ENCODE measurements around the gene NELL2. TPM values are rescaled to one million over a fixed set of nuclear protein-coding genes. Genes with fewer than 3 reads are reported as not detected.

NELL2 gene
- total RNA-seq, 4 donors from 2014 or later: 4.7 to 20.5 (median 9.3) TPM

DNA sequence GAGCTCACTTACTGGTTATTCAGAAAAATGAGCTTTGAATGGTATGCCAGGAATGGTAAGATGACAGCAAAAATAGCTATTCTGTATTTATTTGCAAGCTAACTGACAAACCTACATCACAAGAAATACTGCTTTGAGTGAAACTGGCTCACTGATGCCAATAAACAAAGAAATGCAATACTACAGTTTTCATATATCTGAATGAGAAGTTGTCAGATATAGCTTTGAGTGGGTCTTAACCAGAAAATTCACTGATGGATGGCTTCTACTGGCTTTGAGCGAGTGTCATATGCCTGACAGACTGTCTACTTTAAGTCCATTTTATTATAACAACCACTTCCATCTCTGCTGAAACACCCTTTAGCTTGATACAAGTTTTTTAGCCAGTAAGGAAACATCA lies 330.1 kb downstream of the NELL2 start:
- WGBS: 75% methylated on average over 1 of the region's 1 CpG
- H3K9me3 ChIP-seq: no peaks in the 10 kb centered on the region
- H3K4me3 ChIP-seq: no peak overlapping the region
- no peaks in the 10 kb centered on the region for H3K27me3 ChIP-seq
- DNase-seq (ENCODE audit: low spot score in 2 of 2): no peak
- H3K4me1 ChIP-seq: no peaks in the 10 kb centered on the region
- TF ChIP-seq POLR2AphosphoS5 (IDR thresholded peaks at IDR 0.05): no peak
- no peak for TF ChIP-seq POLR2A (IDR thresholded peaks at IDR 0.05)
- TF ChIP-seq, protein P1, sequence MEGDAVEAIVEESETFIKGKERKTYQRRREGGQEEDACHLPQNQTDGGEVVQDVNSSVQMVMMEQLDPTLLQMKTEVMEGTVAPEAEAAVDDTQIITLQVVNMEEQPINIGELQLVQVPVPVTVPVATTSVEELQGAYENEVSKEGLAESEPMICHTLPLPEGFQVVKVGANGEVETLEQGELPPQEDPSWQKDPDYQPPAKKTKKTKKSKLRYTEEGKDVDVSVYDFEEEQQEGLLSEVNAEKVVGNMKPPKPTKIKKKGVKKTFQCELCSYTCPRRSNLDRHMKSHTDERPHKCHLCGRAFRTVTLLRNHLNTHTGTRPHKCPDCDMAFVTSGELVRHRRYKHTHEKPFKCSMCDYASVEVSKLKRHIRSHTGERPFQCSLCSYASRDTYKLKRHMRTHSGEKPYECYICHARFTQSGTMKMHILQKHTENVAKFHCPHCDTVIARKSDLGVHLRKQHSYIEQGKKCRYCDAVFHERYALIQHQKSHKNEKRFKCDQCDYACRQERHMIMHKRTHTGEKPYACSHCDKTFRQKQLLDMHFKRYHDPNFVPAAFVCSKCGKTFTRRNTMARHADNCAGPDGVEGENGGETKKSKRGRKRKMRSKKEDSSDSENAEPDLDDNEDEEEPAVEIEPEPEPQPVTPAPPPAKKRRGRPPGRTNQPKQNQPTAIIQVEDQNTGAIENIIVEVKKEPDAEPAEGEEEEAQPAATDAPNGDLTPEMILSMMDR (IDR thresholded peaks at IDR 0.05): no peak
- TF ChIP-seq EP300 (IDR thresholded peaks at IDR 0.05): no peak
- H3K27ac ChIP-seq: no peak overlapping the region
- no peaks in the 10 kb centered on the region for H3K36me3 ChIP-seq

DNA sequence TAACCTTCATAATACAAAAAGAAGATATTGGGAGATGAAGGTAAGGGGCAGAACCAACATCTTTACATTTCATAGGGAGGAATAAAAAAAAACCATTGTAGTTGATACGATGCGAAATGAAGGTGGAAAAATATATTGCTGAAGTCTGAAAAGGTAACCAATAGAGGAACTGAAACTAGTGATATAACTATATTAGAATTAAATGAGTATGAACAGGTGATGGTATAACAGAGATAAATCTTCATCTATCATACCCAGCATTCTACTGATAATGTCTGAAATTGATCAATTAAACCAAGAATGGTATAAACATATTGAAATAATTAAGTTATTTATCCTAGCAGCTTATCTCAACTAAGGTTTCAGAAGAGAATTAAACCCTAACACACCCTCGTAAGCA lies 332.1 kb downstream of the NELL2 start:
- Histone ChIP-seq H3K27me3 (no peaks in the 10 kb centered on the region), H3K4me1 (no peaks in the 10 kb centered on the region), H3K9me3 (no peaks in the 10 kb centered on the region), H3K36me3 (no peaks in the 10 kb centered on the region), H3K27ac (no peak overlapping the region), H3K4me3 (no peak overlapping the region)
- TF ChIP-seq POLR2AphosphoS5 (IDR thresholded peaks at IDR 0.05): no peak
- no peak for DNase-seq (ENCODE audit: low spot score in 2 of 2)
- WGBS: 84% methylated on average over 3 of the region's 3 CpGs

DNA sequence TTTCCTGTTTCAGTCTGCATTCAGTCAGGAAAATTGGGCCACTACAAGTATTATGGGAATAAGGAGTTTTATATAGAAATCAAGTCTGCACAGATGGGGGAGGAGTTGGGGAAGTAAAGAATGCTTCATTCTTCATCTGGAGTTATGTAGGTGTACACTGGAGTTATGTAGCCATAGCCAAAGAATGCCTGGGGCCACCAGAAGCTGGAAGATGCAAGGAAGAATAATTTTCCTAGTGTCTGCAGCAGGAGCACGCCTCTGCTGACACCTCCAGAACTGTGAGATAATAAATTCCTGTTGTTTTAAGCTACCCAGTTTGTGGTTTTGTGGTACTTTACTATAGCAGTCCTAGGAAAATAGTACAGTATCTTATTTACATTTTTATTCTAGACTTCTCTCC lies 333.4 kb downstream of the NELL2 start:
- WGBS: 42% methylated on average over 1 of the region's 1 CpG
- H3K36me3 ChIP-seq: no peaks in the 10 kb centered on the region
- TF ChIP-seq POLR2A (IDR thresholded peaks at IDR 0.05) (no peak), EP300 (IDR thresholded peaks at IDR 0.05) (no peak), POLR2AphosphoS5 (IDR thresholded peaks at IDR 0.05) (no peak)
- TF ChIP-seq, protein P1 (IDR thresholded peaks at IDR 0.05): no peak

DNA sequence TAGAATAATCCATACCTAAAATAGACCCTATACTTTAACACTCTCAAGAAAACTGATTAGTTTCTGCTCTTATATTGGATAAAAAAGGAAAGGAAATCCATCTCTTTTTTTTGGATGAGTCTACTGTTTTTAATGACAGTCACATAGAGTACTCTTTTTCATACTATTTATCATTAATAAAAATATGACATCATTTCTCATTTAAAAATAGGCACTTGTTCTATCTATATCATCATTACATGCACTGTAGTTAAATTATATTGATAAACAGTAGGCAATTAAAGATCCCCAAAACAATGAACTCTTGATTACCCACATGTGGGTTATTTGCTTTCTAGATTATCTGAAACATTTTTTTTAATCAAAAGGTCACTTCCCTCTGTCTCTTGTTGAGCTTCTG lies 338.8 kb downstream of the NELL2 start:
- TF ChIP-seq POLR2A (IDR thresholded peaks at IDR 0.05) (no peak), EP300 (IDR thresholded peaks at IDR 0.05) (no peak), POLR2AphosphoS5 (IDR thresholded peaks at IDR 0.05) (no peak)
- TF ChIP-seq, protein P1 (IDR thresholded peaks at IDR 0.05): no peak
- H3K36me3 ChIP-seq: no peaks in the 10 kb centered on the region
- no peak overlapping the region for H3K4me3 ChIP-seq
- H3K27ac ChIP-seq: no peak overlapping the region
- no peaks in the 10 kb centered on the region for H3K27me3 ChIP-seq
- no peaks in the 10 kb centered on the region for H3K9me3 ChIP-seq
- no peaks in the 10 kb centered on the region for H3K4me1 ChIP-seq
- DNase-seq (ENCODE audit: low spot score in 2 of 2): no peak

More for the DNA sequence above, 333.4 kb downstream of the NELL2 start:
- Histone ChIP-seq H3K27ac (no peak overlapping the region), H3K4me1 (no peaks in the 10 kb centered on the region), H3K9me3 (no peaks in the 10 kb centered on the region), H3K27me3 (no peaks in the 10 kb centered on the region), H3K4me3 (no peak overlapping the region)
- no peak for DNase-seq (ENCODE audit: low spot score in 2 of 2)

DNA sequence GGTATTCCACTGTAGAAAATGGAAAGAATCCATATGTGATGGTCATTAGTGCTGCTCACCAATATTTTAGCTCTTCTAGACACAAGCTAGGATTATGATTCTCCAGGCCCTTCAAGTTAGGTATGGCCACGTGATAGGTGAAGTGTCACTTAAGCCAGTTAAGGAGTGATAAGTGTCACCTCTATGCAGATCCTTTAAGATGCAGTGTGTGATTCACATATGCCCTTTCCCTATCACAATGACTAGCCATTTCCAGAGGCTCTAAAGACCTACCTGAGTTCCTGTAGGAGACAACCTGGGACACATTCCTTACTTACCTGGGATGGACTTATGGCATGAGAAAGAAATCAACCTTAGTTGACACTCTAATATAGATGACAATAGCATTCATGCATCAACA lies 343.2 kb downstream of the NELL2 start:
- Histone ChIP-seq H3K9me3 (no peaks in the 10 kb centered on the region), H3K4me1 (no peaks in the 10 kb centered on the region), H3K36me3 (no peaks in the 10 kb centered on the region), H3K27ac (no peak overlapping the region), H3K4me3 (no peak overlapping the region), H3K27me3 (no peaks in the 10 kb centered on the region)
- DNase-seq (ENCODE audit: low spot score in 2 of 2): no peak
- TF ChIP-seq POLR2AphosphoS5 (IDR thresholded peaks at IDR 0.05): no peak
- TF ChIP-seq, protein P1 (IDR thresholded peaks at IDR 0.05): no peak
- no peak for TF ChIP-seq EP300 (IDR thresholded peaks at IDR 0.05)
- no peak for TF ChIP-seq POLR2A (IDR thresholded peaks at IDR 0.05)
- WGBS: 74% methylated on average over 1 of the region's 1 CpG

DNA sequence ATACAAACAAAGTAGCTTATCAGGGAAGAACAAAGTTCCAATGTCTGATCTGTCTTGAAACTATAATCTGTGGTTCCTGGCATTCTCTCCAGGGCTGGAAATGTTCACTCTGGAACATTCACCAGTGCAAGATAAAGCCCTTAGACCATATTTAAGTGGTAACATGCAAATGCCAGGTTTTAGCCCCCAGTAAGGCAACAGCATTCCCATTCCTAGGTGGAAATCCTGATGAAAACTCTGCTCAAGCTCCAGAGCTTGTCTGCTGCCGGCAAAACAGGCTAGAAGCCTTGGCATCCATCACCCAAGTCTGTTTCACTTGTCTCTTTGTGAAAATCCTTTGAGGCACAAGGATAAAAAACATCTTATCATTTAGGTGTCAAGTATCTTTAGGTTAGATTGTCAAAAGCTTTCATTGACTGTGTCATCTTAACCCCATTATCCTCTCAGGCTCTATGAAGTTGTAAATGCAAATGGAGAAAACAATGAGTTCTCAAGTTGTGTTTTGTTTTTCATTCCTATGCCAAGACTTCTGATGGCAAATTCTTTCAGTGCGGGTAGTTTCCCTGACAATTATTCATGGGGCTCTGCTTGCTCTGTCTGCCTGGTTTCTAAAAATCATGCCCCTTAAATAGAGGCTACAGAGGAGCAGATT lies 344.7 kb downstream of the NELL2 start:
- no peak for TF ChIP-seq EP300 (IDR thresholded peaks at IDR 0.05)
- no peak for TF ChIP-seq POLR2AphosphoS5 (IDR thresholded peaks at IDR 0.05)
- TF ChIP-seq, protein P1 (IDR thresholded peaks at IDR 0.05): no peak
- TF ChIP-seq POLR2A (IDR thresholded peaks at IDR 0.05): no peak
- H3K36me3 ChIP-seq: no peaks in the 10 kb centered on the region
- WGBS: 56% methylated on average over 2 of the region's 2 CpGs
- H3K27ac ChIP-seq: no peak overlapping the region
- no peaks in the 10 kb centered on the region for H3K9me3 ChIP-seq
- no peaks in the 10 kb centered on the region for H3K4me1 ChIP-seq
- H3K4me3 ChIP-seq: no peak overlapping the region
- no peaks in the 10 kb centered on the region for H3K27me3 ChIP-seq
- DNase-seq (ENCODE audit: low spot score in 2 of 2): no peak

Measured in suprapubic skin (tissue), 4 donors.